Adrenal gland (tissue), 12 donors: ENCODE results near the gene EFCAB11. TPM values are rescaled to one million over a fixed set of nuclear protein-coding genes. Genes with fewer than 3 reads are reported as not detected.
A peak's percentile ranks its signal among the peaks of the same experiment; 100 is the strongest.

Experiments
- DNase-seq, 7 donors: peaks; one replicate each; pipeline ENCODE4 v3.0.0-alpha.2; 2019 to 2020
- H3K27ac ChIP-seq, 5 donors: fragments of 200-600 bp; sonication (generic) in 4 of 5; 1 replicate in 3 of 5; 2 replicates in 2 of 5; pipeline versions ENCODE4 v1.5.1 to v1.8.0; 2016 to 2020; ENCODE audit warnings: mild to moderate bottlenecking in 1 of 5
- H3K27me3 ChIP-seq: fragments of 200-600 bp; 2 replicates; pipeline ENCODE4 v1.8.0; 2021
- H3K36me3 ChIP-seq, 2 donors: fragments of 200-600 bp; replicated peaks in 1 of 2; 1 replicate in 1 of 2; 2 replicates in 1 of 2; pipeline versions ENCODE4 v1.5.1 to v1.8.0; 2018 to 2022
- H3K4me1 ChIP-seq, 2 donors: fragments of 200-600 bp; replicated peaks in 1 of 2; 1 replicate in 1 of 2; 2 replicates in 1 of 2; pipeline versions ENCODE4 v1.5.1 to v1.8.0; 2018 to 2021
- H3K4me3 ChIP-seq, 4 donors: fragments of 200-600 bp; sonication (generic) in 3 of 4; one replicate each; pipeline ENCODE4 v1.5.1; 2016 to 2018
- H3K9me3 ChIP-seq, 3 donors: fragments of 200-600 bp; sonication (generic) in 1 of 3; replicated peaks in 1 of 3; 1 replicate in 2 of 3; 2 replicates in 1 of 3; pipeline versions ENCODE4 v1.5.1 to v1.8.0; 2016 to 2021
- CTCF ChIP-seq, 6 experiments: fragments of 450-650 bp in 4 of 6; fragments of 200-600 bp in 2 of 6; sonication (generic) in 1 of 6; IDR thresholded peaks; 1 replicate in 5 of 6; 2 replicates in 1 of 6; pipeline versions ENCODE4 v1.5.1 to v1.8.0; 2016 to 2021; ENCODE audit warnings: antibody characterized with exemption in 6 of 6, mild to moderate bottlenecking in 2 of 6, moderate library complexity in 1 of 6
- POLR2A ChIP-seq, 2 donors: fragments of 450-650 bp; IDR thresholded peaks; one replicate each; pipeline ENCODE4 v1.6.1; 2017; ENCODE audit warnings: antibody characterized with exemption in 2 of 2, mild to moderate bottlenecking in 2 of 2, moderate library complexity in 1 of 2
- WGBS, 4 donors: extraction: QIAGEN DNeasy Blood & Tissue Kit in 2 of 4; methylation state at CpG; one replicate each; pipeline versions ENCODE4 v1.1.5 to v1.1.7; 2013 to 2017; 5-methylcytosine and 5-hydroxymethylcytosine counted together
- intact Hi-C, 2 donors: fragments of 100-400 bp; cut with DNase I; formaldehyde crosslinking; loops; one replicate each; pipeline versions ENCODE4 v1.14.1 to v1.15.0; 2022 to 2023
- polyA plus RNA-seq, 3 donors: library from polyadenylated mRNA; stranded (reverse); fragments of 200-250 nt in 2 of 3; fragments of 350-450 nt in 1 of 3; fragmentation: Illumina TruSeq in 1 of 3; extraction: RNeasy Lipid Tissue Mini Kit (QIAGEN cat#74804) in 1 of 3; gene quantifications; one replicate each; pipeline ENCODE4 v1.2.3, GENCODE V29; 2013 to 2014
- total RNA-seq, 9 donors: library from RNA; depleted of rRNA in 4 of 9; stranded (reverse); fragments of >200 nt in 4 of 9; fragments of 120-200 nt in 1 of 9; fragmentation: NEBNext Ultra II Directional in 1 of 9; extraction: Animal tissue kit (Norgen Biotek cat#: 25700) in 1 of 9; gene quantifications; one replicate each; pipeline versions ENCODE4 v1.1.0 to v1.2.4, GENCODE V29; 2013 to 2023
- donor health status: healthy with polysubstance abuse.
- donor health status: Bipolar disorder and iron deficiency.
- donor health status: DM: yes; HTN: yes; CAD: no.
- donor health status: DM: no; HTN: no; CAD: no.
- donor health status: DM: no; HTN: no; CAD: no.
- donor health status: DM: yes; HTN: yes; CAD: no.

The EFCAB11 gene
- total and polyA plus RNA-seq, 12 donors = 4.0 to 16.9 (median 8.4) TPM

DNA sequence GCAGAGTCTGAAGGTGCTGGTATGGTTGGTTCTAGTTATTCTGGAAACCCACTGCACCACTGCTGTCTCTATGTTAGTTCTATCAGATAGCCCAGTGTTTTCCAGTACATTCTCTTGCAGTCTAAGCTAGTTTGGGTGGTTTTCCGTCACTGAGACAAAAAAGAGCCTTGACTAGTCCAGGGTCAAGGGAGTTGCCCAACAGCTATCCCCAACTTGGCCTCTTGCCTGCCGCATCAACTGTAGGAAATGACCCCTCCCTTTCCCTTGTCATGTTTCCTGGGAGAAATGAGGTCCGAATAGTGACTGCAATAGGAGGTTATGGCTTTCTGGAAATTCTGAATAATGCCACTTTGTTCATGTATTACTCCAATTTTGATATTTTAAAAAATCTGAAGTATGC, 160.4 kb downstream of the EFCAB11 start:
- Histone ChIP-seq H3K4me3 (no peak overlapping the region), H3K27ac (no peak overlapping the region), H3K4me1 (peaks cover 3 to 5% of the 10 kb centered on the region in 2 donors), H3K36me3 (no peaks in the 10 kb centered on the region), H3K9me3 (no peaks in the 10 kb centered on the region), H3K27me3 (no peaks in the 10 kb centered on the region)
- WGBS, 4 donors = 27 to 46% (median 39%) methylated on average over 3 of the region's 3 CpGs
- intact Hi-C loops = no loop called here
- TF ChIP-seq CTCF (IDR thresholded peaks at IDR 0.05) (no peak), POLR2A (IDR thresholded peaks at IDR 0.05) (no peak)
- peak; percentile 33 to 85 (median 61) for DNase-seq

DNA sequence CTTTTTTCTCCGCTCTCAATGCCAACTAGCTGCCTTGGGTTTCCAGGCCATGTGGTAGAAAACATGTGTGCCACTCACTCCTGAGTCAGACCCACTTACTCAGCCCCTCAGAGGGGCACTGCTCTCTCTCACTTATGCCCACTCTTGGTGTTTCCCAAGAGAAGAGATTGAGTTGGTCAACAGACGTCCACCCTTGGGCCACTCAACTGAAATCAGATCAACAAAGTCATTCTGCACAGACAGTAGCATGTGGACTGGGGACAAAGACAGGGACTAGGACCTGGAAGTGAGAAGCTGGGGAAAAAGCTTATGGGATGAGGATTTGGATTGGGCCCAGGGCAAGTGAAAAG, 161.2 kb downstream of the EFCAB11 start:
- Histone ChIP-seq H3K4me1 (peaks cover 3 to 5% of the 10 kb centered on the region in 2 donors), H3K27me3 (no peaks in the 10 kb centered on the region), H3K9me3 (no peaks in the 10 kb centered on the region), H3K27ac (no peak overlapping the region), H3K4me3 (no peak overlapping the region), H3K36me3 (no peaks in the 10 kb centered on the region)
- TF ChIP-seq POLR2A (IDR thresholded peaks at IDR 0.05) (no peak), CTCF (IDR thresholded peaks at IDR 0.05) (no peak)
- 87 to 100% (median 91%) methylated on average over 2 of the region's 2 CpGs for WGBS, 4 donors
- intact Hi-C loops = no loop called here
- DNase-seq = no peak

- Histone ChIP-seq H3K9me3 (no peaks in the 10 kb centered on the region), H3K27me3 (no peaks in the 10 kb centered on the region), H3K27ac (peak overlapping the region in 2 of 5 donors; percentile 59 to 69), H3K36me3 (no peaks in the 10 kb centered on the region), H3K4me1 (peaks cover 3 to 5% of the 10 kb centered on the region in 2 donors), H3K4me3 (no peak overlapping the region)
- intact Hi-C loops = no loop called here
- no peak for TF ChIP-seq CTCF (IDR thresholded peaks at IDR 0.05)
- TF ChIP-seq POLR2A (IDR thresholded peaks at IDR 0.05) = no peak
- DNase-seq = peak in 5 of 7 donors; percentile 14 to 54 (median 43)
- 61 to 78% (median 64%) methylated on average over 12 of the region's 12 CpGs for WGBS, 4 donors
These were observed 161.8 kb downstream of the EFCAB11 start for GRCh38 chr14:89792489-89793366.

GRCh38 chr14:89787525-89787924, 167.0 kb downstream of the EFCAB11 start:
- WGBS, 4 donors = 80 to 89% (median 83%) methylated on average over 4 of the region's 4 CpGs
- H3K4me3 ChIP-seq = no peak overlapping the region
- no peaks in the 10 kb centered on the region for H3K9me3 ChIP-seq
- TF ChIP-seq POLR2A (IDR thresholded peaks at IDR 0.05) (no peak), CTCF (IDR thresholded peaks at IDR 0.05) (no peak)
- DNase-seq = peak in 3 of 7 donors; percentile 37 to 66 (median 48)
- intact Hi-C loops = no loop called here
- no peaks in the 10 kb centered on the region for H3K27me3 ChIP-seq
- H3K36me3 ChIP-seq = no peaks in the 10 kb centered on the region
- H3K4me1 ChIP-seq = no peaks in the 10 kb centered on the region
- no peak overlapping the region for H3K27ac ChIP-seq
